ENCODE data around the gene EAF1. TPM values are rescaled to one million over a fixed set of nuclear protein-coding genes. Genes with fewer than 3 reads are reported as not detected.
"Not testable (repeated sequence)": the region's sequence is repeated elsewhere in the genome, so short reads cannot be mapped to it uniquely, and the experiment has no call there.

Gene EAF1
- total and polyA plus RNA-seq, 7 donors: 7.2 to 17.8 (median 11.8) TPM

DNA sequence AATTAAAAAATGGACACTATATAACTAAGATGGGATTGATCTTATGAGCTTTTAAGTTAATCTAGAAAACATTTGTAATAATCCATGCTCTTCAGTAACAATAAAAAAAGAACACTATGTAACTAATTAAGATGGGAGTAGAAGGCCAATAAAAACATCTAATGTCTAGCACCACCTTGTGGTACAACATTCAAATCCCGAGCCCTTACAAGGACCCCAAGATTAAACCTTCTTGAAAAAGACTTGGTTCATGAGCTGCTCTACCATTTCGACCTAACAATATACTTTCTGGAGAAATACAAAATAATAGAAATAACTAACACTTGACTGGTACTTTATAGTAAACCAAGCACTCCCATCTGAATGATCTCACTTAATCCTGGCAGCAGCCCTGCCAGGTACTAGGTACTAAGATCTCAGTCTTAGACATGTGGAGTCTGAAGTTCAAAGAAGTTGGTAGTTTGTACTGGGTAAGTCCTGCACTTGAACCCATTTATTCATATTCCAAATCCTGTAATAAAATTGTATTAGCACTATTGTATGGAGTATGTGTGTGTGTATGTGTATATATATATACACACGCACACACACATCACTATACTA, 21.8 kb upstream of the EAF1 start:
- Histone ChIP-seq H3K27me3 (no peaks in the 10 kb centered on the region), H3K36me3 (peaks cover 0 to 19% (median 2%) of the 10 kb centered on the region in 4 donors), H3K9me3 (no peaks in the 10 kb centered on the region), H3K4me3 (no peak overlapping the region), H3K4me1 (no peaks in the 10 kb centered on the region), H3K27ac (no peak overlapping the region)
- DNase-seq: no peak
- TF ChIP-seq CTCF (IDR thresholded peaks at IDR 0.05): peak in 3 of 4 experiments; percentile 30 to 55 (median 33)
- TF ChIP-seq EP300 (IDR thresholded peaks at IDR 0.05): no peak
- whole genome bisulfite sequencing, 2 donors: 34 to 51% methylated on average over 3 of the region's 3 CpGs
- intact Hi-C loops (cut with DNase I): loop anchor here (1.0 to 5.0 kb wide), 2 partner anchors 137 to 203 kb away; no protein-coding TSS in a partner anchor

- H3K9me3 ChIP-seq: no peaks in the 10 kb centered on the region
- no peak for DNase-seq
- 81 to 90% methylated on average over 3 of the region's 3 CpGs for WGBS, 2 donors
- no peak overlapping the region for H3K27ac ChIP-seq
- no peaks in the 10 kb centered on the region for H3K4me1 ChIP-seq
- TF ChIP-seq EP300 (IDR thresholded peaks at IDR 0.05): no peak
- TF ChIP-seq POLR2A (IDR thresholded peaks at IDR 0.05): no peak
- no peak for TF ChIP-seq CTCF (IDR thresholded peaks at IDR 0.05)
- TF ChIP-seq POLR2AphosphoS5 (IDR thresholded peaks at IDR 0.05): no peak
- peaks cover 0 to 55% (median 14%) of the 10 kb centered on the region in 4 donors for H3K36me3 ChIP-seq
- no peak overlapping the region for H3K4me3 ChIP-seq
- H3K27me3 ChIP-seq: no peaks in the 10 kb centered on the region
- intact Hi-C loops (cut with DNase I): loop anchor here (5.0 kb wide), 1 partner anchor 207 kb away; no protein-coding TSS in a partner anchor
Observed at GRCh38 chr3:15409239-15409638, 18.2 kb upstream of the EAF1 start.

DNA sequence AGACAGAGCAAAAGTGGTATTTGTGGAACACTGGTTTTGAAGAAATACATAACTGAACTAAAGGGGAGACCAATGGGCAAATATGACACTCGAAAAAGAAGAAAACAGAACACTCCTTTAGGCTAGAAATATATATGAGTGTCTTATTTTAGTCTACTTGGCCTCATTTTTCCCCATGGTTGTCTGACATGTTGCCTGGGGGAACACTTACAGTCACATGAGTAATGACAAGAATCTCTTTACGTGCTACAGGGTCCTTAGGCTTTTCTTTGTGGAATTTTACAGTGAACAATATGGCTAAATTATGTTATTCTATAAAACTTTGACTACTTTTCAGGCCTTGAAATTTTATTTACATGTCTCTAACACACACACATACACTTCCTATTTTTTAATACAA, 17.6 kb upstream of the EAF1 start:
- no peak for TF ChIP-seq POLR2AphosphoS5 (IDR thresholded peaks at IDR 0.05)
- no peak for TF ChIP-seq EP300 (IDR thresholded peaks at IDR 0.05)
- no peak for TF ChIP-seq POLR2A (IDR thresholded peaks at IDR 0.05)
- no peak for TF ChIP-seq CTCF (IDR thresholded peaks at IDR 0.05)
- H3K4me1 ChIP-seq: no peaks in the 10 kb centered on the region
- 96% methylated on average over 2 of the region's 2 CpGs for WGBS, 2 donors
- H3K27ac ChIP-seq: no peak overlapping the region
- no peak overlapping the region for H3K4me3 ChIP-seq
- no peak for DNase-seq
- H3K36me3 ChIP-seq: peaks cover 0 to 60% (median 16%) of the 10 kb centered on the region in 4 donors
- intact Hi-C loops (cut with DNase I): loop anchor here (5.0 kb wide), 1 partner anchor 207 kb away; no protein-coding TSS in a partner anchor
- no peaks in the 10 kb centered on the region for H3K27me3 ChIP-seq
- no peaks in the 10 kb centered on the region for H3K9me3 ChIP-seq

- 94 to 95% methylated on average over 7 of the region's 7 CpGs for WGBS, 2 donors
- H3K4me1 ChIP-seq; H3K27ac ChIP-seq; DNase-seq; H3K27me3 ChIP-seq; intact Hi-C loops (cut with DNase I); H3K4me3 ChIP-seq; H3K9me3 ChIP-seq: not testable (repeated sequence)
- H3K36me3 ChIP-seq: peaks cover 0 to 72% (median 20%) of the 10 kb centered on the region in 4 donors
Observed at GRCh38 chr3:15410966-15411365, 16.4 kb upstream of the EAF1 start.

DNA sequence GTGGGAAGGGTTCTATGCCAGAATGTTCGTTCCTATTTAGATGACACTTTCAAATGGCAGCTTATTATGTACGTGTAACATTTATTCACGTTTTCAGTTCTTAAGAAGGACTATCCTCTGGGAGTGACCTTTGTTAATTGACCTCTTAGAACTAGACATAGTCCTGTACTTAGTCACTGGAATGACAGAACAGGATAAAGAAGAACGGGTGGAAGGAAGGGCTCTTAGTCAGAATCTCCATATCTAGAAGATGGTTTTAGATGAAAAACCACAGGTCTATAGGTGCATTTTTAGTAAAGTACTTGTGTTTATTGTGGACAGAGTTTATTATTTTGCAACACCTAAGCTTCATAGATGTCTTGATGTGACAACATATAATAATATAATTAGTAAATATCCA, 6.5 kb upstream of the EAF1 start:
- no peaks in the 10 kb centered on the region for H3K9me3 ChIP-seq
- peaks cover 0 to 67% (median 7%) of the 10 kb centered on the region in 4 donors for H3K36me3 ChIP-seq
- intact Hi-C loops (cut with DNase I): no loop called here
- DNase-seq: no peak
- H3K4me3 ChIP-seq: no peak overlapping the region
- no peak overlapping the region for H3K27ac ChIP-seq
- H3K27me3 ChIP-seq: no peaks in the 10 kb centered on the region
- H3K4me1 ChIP-seq: peaks cover 0 to 11% (median 8%) of the 10 kb centered on the region in 4 donors
- WGBS, 2 donors: 87 to 90% methylated on average over 4 of the region's 4 CpGs
- no peak for TF ChIP-seq CTCF (IDR thresholded peaks at IDR 0.05)
- no peak for TF ChIP-seq POLR2AphosphoS5 (IDR thresholded peaks at IDR 0.05)
- no peak for TF ChIP-seq EP300 (IDR thresholded peaks at IDR 0.05)
- TF ChIP-seq POLR2A (IDR thresholded peaks at IDR 0.05): no peak
